ENCODE measurements around the gene SLC15A4. TPM values are rescaled to one million over a fixed set of nuclear protein-coding genes. Genes with fewer than 3 reads are reported as not detected.

SLC15A4 gene
- total and polyA plus RNA-seq, 2 donors (not counting 1 experiment from before 2014, with no cell fraction given): 35.8 to 36.3 TPM

DNA sequence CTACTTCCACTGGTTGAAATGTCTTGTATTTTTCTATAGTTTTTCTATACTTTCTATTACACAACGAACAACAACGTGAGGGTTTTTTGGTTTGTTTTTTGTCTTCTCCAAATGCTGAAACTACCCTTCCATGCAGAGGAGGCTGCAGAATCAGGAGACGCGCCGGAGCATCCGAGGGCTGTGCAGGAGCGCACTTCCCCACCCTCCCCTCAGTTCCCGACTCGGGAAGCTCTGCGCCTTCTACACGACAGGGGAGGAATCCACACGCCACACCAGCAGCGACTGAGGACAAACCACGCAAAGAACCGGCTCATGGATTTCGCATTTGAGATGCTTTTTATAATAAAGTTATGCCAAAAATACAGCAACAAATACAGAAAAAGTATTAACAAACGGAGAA lies 30.9 kb downstream of the SLC15A4 start:
- no peak overlapping the region for H2AFZ ChIP-seq (ENCODE audit: low read length)
- no peak overlapping the region for H3K4me2 ChIP-seq (ENCODE audit: extremely low read depth, insufficient read depth, low read length)
- H3K27me3 ChIP-seq (ENCODE audit: control insufficient read depth, insufficient read depth, low read length): no peaks in the 10 kb centered on the region
- H3K9ac ChIP-seq (ENCODE audit: insufficient read depth, low read length): no peak overlapping the region
- H3K36me3 ChIP-seq (ENCODE audit: control insufficient read depth, insufficient read depth, low read length): peaks cover 10% of the 10 kb centered on the region
- no peaks in the 10 kb centered on the region for H3K79me2 ChIP-seq (ENCODE audit: control insufficient read depth, insufficient read depth, low read length)
- H3K4me3 ChIP-seq (replicated peaks in 1 of 4; ENCODE audit: control extremely low read depth in 1 of 4, insufficient read depth in 1 of 4, low read depth in 3 of 4, low read length in 4 of 4): no peak overlapping the region
- no peaks in the 10 kb centered on the region for H4K20me1 ChIP-seq (ENCODE audit: control insufficient read depth, extremely low read depth, insufficient read depth, low read length)
- no peak for DNase-seq (ENCODE audit: low read depth in 2 of 2)
- H3K4me1 ChIP-seq (ENCODE audit: control insufficient read depth, extremely low read depth, insufficient read depth, low read length): no peaks in the 10 kb centered on the region
- TF ChIP-seq EZH2 (IDR thresholded peaks at IDR 0.05; ENCODE audit: low read length, missing control alignments): no peak
- no peaks in the 10 kb centered on the region for H3K9me3 ChIP-seq (ENCODE audit: control insufficient read depth, insufficient read depth, low read depth, low read length)
- H3K27ac ChIP-seq (ENCODE audit: insufficient read depth, low read length): no peak overlapping the region

DNA sequence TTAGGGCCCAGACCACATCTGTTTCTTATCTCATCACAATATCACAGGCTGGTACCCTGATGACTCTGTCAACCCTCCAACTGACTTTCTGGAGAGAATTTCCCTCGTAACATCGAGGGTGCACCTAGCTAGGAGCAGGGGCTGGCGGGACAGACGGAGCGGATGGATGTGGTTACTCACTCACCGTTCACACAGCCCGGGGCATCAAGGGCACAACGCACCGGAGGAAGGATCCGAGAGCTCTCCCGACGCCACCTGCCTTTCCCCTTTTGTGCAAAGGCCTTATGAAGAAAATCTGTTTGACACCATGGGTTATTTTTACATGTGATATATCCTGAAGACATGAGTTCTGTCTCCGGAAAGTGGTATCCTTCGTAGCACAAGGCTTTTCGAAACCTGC lies 31.4 kb downstream of the SLC15A4 start:
- Histone ChIP-seq H3K4me3 (replicated peaks in 1 of 4; ENCODE audit: control extremely low read depth in 1 of 4, insufficient read depth in 1 of 4, low read depth in 3 of 4, low read length in 4 of 4) (no peak overlapping the region), H3K36me3 (ENCODE audit: control insufficient read depth, insufficient read depth, low read length) (peaks cover 10% of the 10 kb centered on the region), H3K9ac (ENCODE audit: insufficient read depth, low read length) (no peak overlapping the region), H3K9me3 (ENCODE audit: control insufficient read depth, insufficient read depth, low read depth, low read length) (no peaks in the 10 kb centered on the region), H2AFZ (ENCODE audit: low read length) (no peak overlapping the region), H3K79me2 (ENCODE audit: control insufficient read depth, insufficient read depth, low read length) (no peaks in the 10 kb centered on the region), H3K4me2 (ENCODE audit: extremely low read depth, insufficient read depth, low read length) (no peak overlapping the region), H3K27me3 (ENCODE audit: control insufficient read depth, insufficient read depth, low read length) (no peaks in the 10 kb centered on the region), H3K27ac (ENCODE audit: insufficient read depth, low read length) (no peak overlapping the region), H3K4me1 (ENCODE audit: control insufficient read depth, extremely low read depth, insufficient read depth, low read length) (no peaks in the 10 kb centered on the region), H4K20me1 (ENCODE audit: control insufficient read depth, extremely low read depth, insufficient read depth, low read length) (no peaks in the 10 kb centered on the region)
- DNase-seq (ENCODE audit: low read depth in 2 of 2): no peak
- TF ChIP-seq EZH2 (IDR thresholded peaks at IDR 0.05; ENCODE audit: low read length, missing control alignments): no peak
- TF ChIP-seq, protein P1, sequence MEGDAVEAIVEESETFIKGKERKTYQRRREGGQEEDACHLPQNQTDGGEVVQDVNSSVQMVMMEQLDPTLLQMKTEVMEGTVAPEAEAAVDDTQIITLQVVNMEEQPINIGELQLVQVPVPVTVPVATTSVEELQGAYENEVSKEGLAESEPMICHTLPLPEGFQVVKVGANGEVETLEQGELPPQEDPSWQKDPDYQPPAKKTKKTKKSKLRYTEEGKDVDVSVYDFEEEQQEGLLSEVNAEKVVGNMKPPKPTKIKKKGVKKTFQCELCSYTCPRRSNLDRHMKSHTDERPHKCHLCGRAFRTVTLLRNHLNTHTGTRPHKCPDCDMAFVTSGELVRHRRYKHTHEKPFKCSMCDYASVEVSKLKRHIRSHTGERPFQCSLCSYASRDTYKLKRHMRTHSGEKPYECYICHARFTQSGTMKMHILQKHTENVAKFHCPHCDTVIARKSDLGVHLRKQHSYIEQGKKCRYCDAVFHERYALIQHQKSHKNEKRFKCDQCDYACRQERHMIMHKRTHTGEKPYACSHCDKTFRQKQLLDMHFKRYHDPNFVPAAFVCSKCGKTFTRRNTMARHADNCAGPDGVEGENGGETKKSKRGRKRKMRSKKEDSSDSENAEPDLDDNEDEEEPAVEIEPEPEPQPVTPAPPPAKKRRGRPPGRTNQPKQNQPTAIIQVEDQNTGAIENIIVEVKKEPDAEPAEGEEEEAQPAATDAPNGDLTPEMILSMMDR (conservative IDR thresholded peaks at IDR 0.05 in 1 of 2, IDR thresholded peaks at IDR 0.05 in 1 of 2; ENCODE audit: low read depth in 1 of 2, low read length in 2 of 2): no peak

DNA sequence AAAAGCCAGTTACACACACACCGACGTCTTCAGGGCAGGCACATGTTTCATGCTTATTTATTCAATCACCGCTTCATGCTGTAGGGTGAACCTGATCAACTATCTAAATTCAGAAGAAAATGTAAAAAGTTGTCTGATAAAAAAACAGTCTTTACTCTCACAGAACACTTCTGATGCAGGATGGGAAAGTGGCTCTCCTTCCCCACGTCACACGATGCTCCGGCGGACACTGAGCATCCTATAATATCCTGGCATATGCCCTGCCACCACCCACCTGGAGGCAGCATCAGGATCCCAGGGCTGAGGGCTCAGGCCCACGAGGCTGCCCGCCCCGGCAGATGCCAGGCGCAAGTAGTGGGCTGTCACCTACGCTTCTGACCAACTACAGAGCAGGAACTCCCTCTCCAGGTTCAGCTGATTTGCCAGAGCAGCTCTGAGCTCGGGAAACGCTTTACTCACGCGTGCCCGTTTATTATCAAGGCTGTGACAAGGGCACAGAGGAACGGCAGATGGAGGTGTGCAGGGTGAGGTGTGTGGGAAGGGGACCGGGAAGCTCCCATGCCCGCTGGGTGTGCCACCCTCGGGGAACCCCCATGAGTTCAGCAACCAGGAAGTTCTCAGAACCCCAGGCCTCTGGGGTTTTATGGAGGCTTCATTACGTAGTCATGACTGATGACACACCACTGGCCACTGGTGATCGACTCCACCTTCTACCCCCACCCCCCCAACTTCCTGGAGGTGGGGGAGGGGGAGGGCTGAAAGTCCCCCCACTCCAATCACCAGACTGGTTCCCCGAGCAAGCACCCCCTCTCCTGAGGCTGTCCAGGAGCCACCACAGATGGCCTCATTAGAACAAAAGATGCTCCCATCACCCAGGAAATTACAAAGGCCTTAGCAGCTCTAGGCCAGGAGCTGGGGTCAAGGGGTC lies 32.1 kb downstream of the SLC15A4 start:
- DNase-seq (ENCODE audit: low read depth in 2 of 2): no peak
- no peak overlapping the region for H3K4me2 ChIP-seq (ENCODE audit: extremely low read depth, insufficient read depth, low read length)
- TF ChIP-seq, protein P1 (conservative IDR thresholded peaks at IDR 0.05 in 1 of 2, IDR thresholded peaks at IDR 0.05 in 1 of 2; ENCODE audit: low read depth in 1 of 2, low read length in 2 of 2): no peak
- no peak for TF ChIP-seq EZH2 (IDR thresholded peaks at IDR 0.05; ENCODE audit: low read length, missing control alignments)
- no peaks in the 10 kb centered on the region for H3K4me1 ChIP-seq (ENCODE audit: control insufficient read depth, extremely low read depth, insufficient read depth, low read length)
- H3K9me3 ChIP-seq (ENCODE audit: control insufficient read depth, insufficient read depth, low read depth, low read length): no peaks in the 10 kb centered on the region
- no peak overlapping the region for H2AFZ ChIP-seq (ENCODE audit: low read length)
- peaks cover 10% of the 10 kb centered on the region for H3K36me3 ChIP-seq (ENCODE audit: control insufficient read depth, insufficient read depth, low read length)
- no peak overlapping the region for H3K27ac ChIP-seq (ENCODE audit: insufficient read depth, low read length)
- H3K4me3 ChIP-seq (replicated peaks in 1 of 4; ENCODE audit: control extremely low read depth in 1 of 4, insufficient read depth in 1 of 4, low read depth in 3 of 4, low read length in 4 of 4): no peak overlapping the region
- no peaks in the 10 kb centered on the region for H4K20me1 ChIP-seq (ENCODE audit: control insufficient read depth, extremely low read depth, insufficient read depth, low read length)
- H3K79me2 ChIP-seq (ENCODE audit: control insufficient read depth, insufficient read depth, low read length): no peaks in the 10 kb centered on the region
- no peak overlapping the region for H3K9ac ChIP-seq (ENCODE audit: insufficient read depth, low read length)
- H3K27me3 ChIP-seq (ENCODE audit: control insufficient read depth, insufficient read depth, low read length): no peaks in the 10 kb centered on the region

Data from fibroblast of lung (primary cell).